ENCODE data around the gene ATXN1. TPM values are rescaled to one million over a fixed set of nuclear protein-coding genes. Genes with fewer than 3 reads are reported as not detected.

The ATXN1 gene
- total RNA-seq, 4 donors from 2014 or later: 24.9 to 48.0 (median 36.8) TPM

- no peak for TF ChIP-seq POLR2A (IDR thresholded peaks at IDR 0.05)
- TF ChIP-seq EP300 (IDR thresholded peaks at IDR 0.05): no peak
- TF ChIP-seq CTCF (IDR thresholded peaks at IDR 0.05): no peak
- Histone ChIP-seq H3K27me3 (no peaks in the 10 kb centered on the region), H3K4me3 (no peak overlapping the region), H3K36me3 (peaks cover 0 to 22% (median 6%) of the 10 kb centered on the region in 3 donors), H3K9me3 (no peaks in the 10 kb centered on the region), H3K4me1 (peaks cover 0 to 31% (median 17%) of the 10 kb centered on the region in 4 donors), H3K27ac (peak overlapping the region in 2 of 4 donors; percentile 28 to 34)
- WGBS, 2 donors: 69% methylated on average over 11 of the region's 11 CpGs
- peak in 1 of 2 donors; percentile 33 for DNase-seq (ENCODE audit: low spot score in 2 of 2)
Observed at GRCh38 chr6:16322666-16323312, 438.5 kb downstream of the ATXN1 start.

GRCh38 chr6:16321826-16322225 lies 439.4 kb downstream of the ATXN1 start:
- DNase-seq (ENCODE audit: low spot score in 2 of 2): no peak
- Histone ChIP-seq H3K36me3 (peaks cover 0 to 12% (median 6%) of the 10 kb centered on the region in 3 donors), H3K9me3 (no peaks in the 10 kb centered on the region), H3K4me3 (no peak overlapping the region), H3K27ac (no peak overlapping the region), H3K4me1 (peaks cover 0 to 33% (median 17%) of the 10 kb centered on the region in 4 donors), H3K27me3 (no peaks in the 10 kb centered on the region)
- TF ChIP-seq POLR2A (IDR thresholded peaks at IDR 0.05) (no peak), CTCF (IDR thresholded peaks at IDR 0.05) (no peak), EP300 (IDR thresholded peaks at IDR 0.05) (no peak)
- 93 to 98% methylated on average over 11 of the region's 11 CpGs for WGBS, 2 donors

- H3K27me3 ChIP-seq: no peaks in the 10 kb centered on the region
- H3K9me3 ChIP-seq: no peaks in the 10 kb centered on the region
- no peak for TF ChIP-seq POLR2A (IDR thresholded peaks at IDR 0.05)
- no peak for TF ChIP-seq CTCF (IDR thresholded peaks at IDR 0.05)
- TF ChIP-seq EP300 (IDR thresholded peaks at IDR 0.05): no peak
- H3K4me3 ChIP-seq: no peak overlapping the region
- H3K4me1 ChIP-seq: peaks cover 0 to 34% (median 17%) of the 10 kb centered on the region in 4 donors
- H3K36me3 ChIP-seq: peaks cover 0 to 7% (median 1%) of the 10 kb centered on the region in 3 donors
- 89 to 90% methylated on average over 7 of the region's 7 CpGs for WGBS, 2 donors
- no peak for DNase-seq (ENCODE audit: low spot score in 2 of 2)
- H3K27ac ChIP-seq: peak overlapping the region in 2 of 4 donors; percentile 67 to 87
Observed at GRCh38 chr6:16321341-16321710, 439.9 kb downstream of the ATXN1 start.

GRCh38 chr6:16320533-16321340 lies 440.5 kb downstream of the ATXN1 start:
- Histone ChIP-seq H3K27ac (peak overlapping the region; percentile 5 to 87 (median 68)), H3K9me3 (no peaks in the 10 kb centered on the region), H3K4me3 (peak overlapping the region in 3 of 4 donors; percentile 2 to 15 (median 15)), H3K36me3 (peaks cover 0 to 2% (median 0%) of the 10 kb centered on the region in 3 donors), H3K27me3 (no peaks in the 10 kb centered on the region), H3K4me1 (peaks cover 0 to 34% (median 17%) of the 10 kb centered on the region in 4 donors)
- DNase-seq (ENCODE audit: low spot score in 2 of 2): no peak
- 59 to 66% methylated on average over 21 of the region's 21 CpGs for WGBS, 2 donors
- no peak for TF ChIP-seq POLR2A (IDR thresholded peaks at IDR 0.05)
- no peak for TF ChIP-seq EP300 (IDR thresholded peaks at IDR 0.05)
- TF ChIP-seq CTCF (IDR thresholded peaks at IDR 0.05): no peak
